K562 (cell line): ENCODE data around the gene SACS. TPM values are rescaled to one million over a fixed set of nuclear protein-coding genes. Genes with fewer than 3 reads are reported as not detected.

Experiments
- ATAC-seq: fragments of 200-7000 bp; cut with Tn5 transposase; 3 replicates; pipeline ENCODE4 v1.9.1; 2020; ENCODE audit warnings: moderate library complexity
- BruUV-seq: library from RNA; stranded (reverse); fragments of 400-500 nt; replicated peaks from 2 replicates; lab custom pipeline; 2021; lab: Mats Ljungman, UMichigan
- CTCF ChIA-PET: fragments of 300-600 bp; formaldehyde crosslinking; extraction: SDS; loops from one replicate; lab custom pipeline; 2021; ENCODE audit warnings: low intra/inter-chr PET ratio; lab: Yijun Ruan, JAX
- POLR2A ChIA-PET: fragments of 300-600, 350-650 bp; sonication (Branson Sonifier 250); formaldehyde crosslinking; extraction: SDS; loops from one replicate; lab custom pipeline; 2021; ENCODE audit warnings: antibody characterized with exemption, inconsistent platforms; lab: Yijun Ruan, JAX
- DNase-seq, 4 experiments: peaks; one replicate each; pipeline versions ENCODE4 v3.0.0 to v3.0.0-alpha.2; 2011 to 2018; ENCODE audit warnings: low spot score in 3 of 4, mixed read lengths in 3 of 4; ENCODE audit errors: extremely low read depth in 1 of 4
- FAIRE-seq: peaks from 2 replicates; lab custom pipeline; 2011; peaks lifted over from hg19 to GRCh38; lab: Jason Lieb, UNC
- H2AFZ ChIP-seq: 2 replicates; pipeline ENCODE4 v1.6.0; 2011; ENCODE audit warnings: low read depth, low read length, control low read depth, inconsistent platforms
- H3K27ac ChIP-seq: fragments of 200-600 bp; 3 replicates; pipeline ENCODE4 v1.8.0; 2011; ENCODE audit warnings: low read depth, mild to moderate bottlenecking, control low read depth, inconsistent platforms, low read length, moderate library complexity, mixed read lengths; ENCODE audit errors: extremely low read depth
- H3K27me3 ChIP-seq, 2 experiments: fragments of 300-600 bp in 1 of 2; 2 replicates in 1 of 2; 3 replicates in 1 of 2; pipeline versions ENCODE4 v1.6.0 to v1.8.0; 2011; ENCODE audit warnings: inconsistent platforms in 2 of 2, low read length in 2 of 2, mild to moderate bottlenecking in 1 of 2, mixed read lengths in 1 of 2, moderate library complexity in 1 of 2; ENCODE audit not compliant: control insufficient read depth in 2 of 2, insufficient read depth in 2 of 2
- H3K36me3 ChIP-seq: fragments of 300-600 bp; 3 replicates; pipeline ENCODE4 v1.8.0; 2011; ENCODE audit warnings: mild to moderate bottlenecking, low read length, inconsistent platforms; ENCODE audit not compliant: control insufficient read depth, insufficient read depth
- H3K4me1 ChIP-seq, 2 experiments: fragments of 200-600 bp in 1 of 2; replicated peaks in 1 of 2; 2 replicates in 1 of 2; 3 replicates in 1 of 2; pipeline versions ENCODE4 v1.5.1 to v1.8.0; 2011; ENCODE audit warnings: inconsistent platforms in 2 of 2, low read length in 2 of 2, mild to moderate bottlenecking in 1 of 2, mixed read lengths in 1 of 2, moderate library complexity in 1 of 2; ENCODE audit not compliant: control insufficient read depth in 2 of 2, insufficient read depth in 2 of 2
- H3K4me2 ChIP-seq: 2 replicates; pipeline ENCODE4 v1.6.1; 2011; ENCODE audit warnings: low read length, control low read depth, inconsistent platforms, mixed read lengths; ENCODE audit not compliant: insufficient read depth
- H3K4me3 ChIP-seq: fragments of 200-600 bp; sonication (generic), shearing (Covaris generic); 2 replicates; pipeline ENCODE4 v1.5.1; 2016; ENCODE audit warnings: control low read depth, inconsistent platforms
- H3K79me2 ChIP-seq: fragments of 200-600 bp; 3 replicates; pipeline ENCODE4 v1.8.0; 2011; ENCODE audit warnings: low read length, inconsistent platforms; ENCODE audit not compliant: control insufficient read depth, insufficient read depth
- H3K9ac ChIP-seq, 2 experiments: 2 replicates each; pipeline versions ENCODE4 v1.6.0 to v1.6.1; 2011; ENCODE audit warnings: low read depth in 2 of 2, low read length in 2 of 2, control low read depth in 1 of 2, inconsistent platforms in 1 of 2, mild to moderate bottlenecking in 1 of 2, mixed read lengths in 1 of 2; ENCODE audit not compliant: insufficient read depth in 1 of 2
- H3K9me1 ChIP-seq: one replicate; pipeline ENCODE4 v1.6.0; 2011; ENCODE audit warnings: inconsistent platforms, mild to moderate bottlenecking, low read length, moderate library complexity; ENCODE audit not compliant: control insufficient read depth, insufficient read depth
- H3K9me3 ChIP-seq: replicated peaks from 2 replicates; pipeline ENCODE4 v1.5.1; 2011; ENCODE audit warnings: low read depth, low read length, inconsistent platforms; ENCODE audit not compliant: control insufficient read depth, insufficient read depth
- H4K20me1 ChIP-seq: replicated peaks from 2 replicates; pipeline ENCODE4 v1.6.1; 2011; ENCODE audit warnings: low read length, inconsistent platforms, mixed read lengths; ENCODE audit not compliant: control insufficient read depth, insufficient read depth
- ATF7 ChIP-seq: fragments of 450-650 bp; IDR thresholded peaks from 2 replicates; pipeline ENCODE4 v1.7.1; 2014; ENCODE audit warnings: mild to moderate bottlenecking, moderate library complexity
- CCNT2 ChIP-seq: IDR thresholded peaks from 2 replicates; pipeline ENCODE4 v1.6.1; 2011; ENCODE audit warnings: borderline replicate concordance, low read depth, mild to moderate bottlenecking, moderate library complexity, mixed read lengths, low read length; ENCODE audit not compliant: insufficient read length; ENCODE audit errors: extremely low read depth
- GATAD2A ChIP-seq: fragments of 450-650 bp; IDR thresholded peaks from 2 replicates; pipeline ENCODE4 v1.6.1; 2017
- HINFP ChIP-seq: fragments of 450-650 bp; conservative IDR thresholded peaks from 2 replicates; pipeline ENCODE4 v1.6.1; 2016; ENCODE audit warnings: missing genetic modification characterization, low read depth, mild to moderate bottlenecking, control low read depth, missing compliant biosample characterization
- HNRNPLL ChIP-seq: fragments of 200-400 bp; formaldehyde crosslinking; IDR thresholded peaks from 2 replicates; pipeline ENCODE4 v1.6.1; 2017; ENCODE audit warnings: low read length, low read depth, mild to moderate bottlenecking; ENCODE audit not compliant: poor library complexity, severe bottlenecking
- NRF1 ChIP-seq, 2 experiments: fragments of 450-650 bp; IDR thresholded peaks in 1 of 2; conservative IDR thresholded peaks in 1 of 2; 2 replicates each; pipeline ENCODE4 v1.6.1; 2014; ENCODE audit warnings: mild to moderate bottlenecking in 2 of 2
- RFX5 ChIP-seq: IDR thresholded peaks from 2 replicates; pipeline ENCODE4 v1.6.1; 2011; ENCODE audit warnings: low read depth, mild to moderate bottlenecking, improper control_type of control experiment, low read length
- ZKSCAN3 ChIP-seq: fragments of 250-450 bp; sonication (Bioruptor Pico); IDR thresholded peaks from 2 replicates; pipeline ENCODE4 v1.4.0; 2020
- ZSCAN32 ChIP-seq: fragments of 450-650 bp; formaldehyde crosslinking; IDR thresholded peaks from 2 replicates; pipeline ENCODE4 v1.4.0; 2020; ENCODE audit warnings: mild to moderate bottlenecking, moderate library complexity
- WGBS: fragments of 100-300 bp; shearing (Covaris generic); methylation state at CpG from one replicate; pipeline ENCODE4 v1.1.6; 2016; ENCODE audit warnings: low coverage, mixed read lengths; ENCODE audit not compliant: insufficient coverage; ENCODE audit errors: missing lambda C conversion rate; 5-methylcytosine and 5-hydroxymethylcytosine counted together
- in situ Hi-C: fragments of 300-500 bp; cut with MboI; formaldehyde crosslinking; loops from 4 replicates; pipeline ENCODE4 v1.15.0; 2018; ENCODE audit warnings: inconsistent platforms, mixed read lengths
- intact Hi-C: fragments of 100-400 bp; cut with micrococcal nuclease; formaldehyde crosslinking; loops from 2 replicates; pipeline ENCODE4 v1.14.2; 2022
- polyA plus RNA-seq, 8 experiments: library from polyadenylated mRNA; depleted of rRNA in 4 of 8; stranded (reverse) in 5 of 8; unstranded in 3 of 8; fragments of >200 nt; fragmentation: Nextera tagmentation in 2 of 8; fragmentation: Illumina TruSeq in 1 of 8; extraction: Ambion mirVana in 2 of 8; extraction: Trizol in 1 of 8; gene quantifications; 2 replicates each; pipeline versions ENCODE4 v1.2.1 to v1.2.3, GENCODE V29; 2011 to 2014; ENCODE audit warnings: inconsistent platforms in 1 of 8, missing spikeins in 1 of 8
- total RNA-seq, 7 experiments: library from RNA; depleted of rRNA in 6 of 7; stranded (reverse); fragments of >200 nt in 6 of 7; fragmentation: Illumina TruSeq in 2 of 7; extraction: Trizol in 2 of 7; gene quantifications; 2 replicates each; pipeline versions ENCODE4 v1.2.1 to v1.2.3, GENCODE V29; 2011 to 2021; ENCODE audit warnings: low replicate concordance in 1 of 7
- TF ChIP-seq, protein P1 (sequence below), 2 experiments: IDR thresholded peaks; 2 replicates each; pipeline ENCODE4 v1.6.1; 2011; ENCODE audit warnings: borderline replicate concordance in 1 of 2, control low read depth in 1 of 2, low read depth in 1 of 2, low read length in 1 of 2, mild to moderate bottlenecking in 1 of 2, mixed read lengths in 1 of 2, moderate library complexity in 1 of 2; ENCODE audit not compliant: insufficient read depth in 1 of 2, insufficient read length in 1 of 2, poor library complexity in 1 of 2, severe bottlenecking in 1 of 2; ENCODE audit errors: extremely low read depth in 1 of 2

Gene SACS
- total and polyA plus RNA-seq, 9 of the 15 experiments (the other 6 are each of a cell fraction or from before 2014, with no cell fraction given), result 4.7 to 28.2 (median 18.9) TPM

- TF ChIP-seq, protein P1, sequence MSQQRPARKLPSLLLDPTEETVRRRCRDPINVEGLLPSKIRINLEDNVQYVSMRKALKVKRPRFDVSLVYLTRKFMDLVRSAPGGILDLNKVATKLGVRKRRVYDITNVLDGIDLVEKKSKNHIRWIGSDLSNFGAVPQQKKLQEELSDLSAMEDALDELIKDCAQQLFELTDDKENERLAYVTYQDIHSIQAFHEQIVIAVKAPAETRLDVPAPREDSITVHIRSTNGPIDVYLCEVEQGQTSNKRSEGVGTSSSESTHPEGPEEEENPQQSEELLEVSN (IDR thresholded peaks at IDR 0.05; ENCODE audit: borderline replicate concordance in 1 of 2, extremely low read depth in 1 of 2, insufficient read depth in 1 of 2, insufficient read length in 1 of 2, low read depth in 1 of 2, low read length in 1 of 2, poor library complexity in 1 of 2, severe bottlenecking in 1 of 2), result peak in 1 of 2 experiments; percentile 75
- TF ChIP-seq HNRNPLL (peak; percentile 34), NRF1 (conservative IDR thresholded peaks at IDR 0.05 in 1 of 2, IDR thresholded peaks at IDR 0.05 in 1 of 2) (peak; percentile 79 to 81)
Observed at GRCh38 chr13:23466144-23467002, 32.9 kb upstream of the SACS start (continued).

DNA sequence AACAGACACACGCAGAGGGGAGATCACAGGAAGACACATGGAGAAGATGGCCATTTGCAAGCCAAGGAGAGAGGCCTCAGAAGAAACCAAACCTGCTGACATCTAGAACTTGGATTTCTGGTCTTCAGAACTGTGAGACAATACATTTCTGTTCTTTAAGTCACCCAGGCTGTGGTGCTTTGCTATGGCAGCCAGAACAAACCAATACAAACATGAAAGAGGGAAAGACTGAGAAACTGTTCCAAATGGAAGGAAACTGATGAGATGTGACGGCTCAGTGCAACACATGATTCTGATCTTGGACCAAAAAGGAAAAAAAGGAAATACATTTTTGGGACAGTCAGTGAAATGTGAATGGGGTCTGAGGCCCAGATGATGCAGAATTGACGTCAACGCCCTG, 30.2 kb upstream of the SACS start:
- Histone ChIP-seq H3K27me3 (peaks cover 0 to 11% of the 10 kb centered on the region in 2 experiments; a peak in 2 of 5 replicates), H3K79me2 (no peaks in the 10 kb centered on the region), H3K4me1 (peaks cover 0 to 8% of the 10 kb centered on the region in 2 experiments; a peak in 2 of 5 replicates), H3K9me3 (no peaks in the 10 kb centered on the region), H4K20me1 (no peaks in the 10 kb centered on the region), H3K27ac (no peak overlapping the region), H3K9me1 (no peaks in the 10 kb centered on the region), H3K36me3 (no peaks in the 10 kb centered on the region), H3K4me2 (no peak overlapping the region), H3K9ac (no peak overlapping the region), H3K4me3 (no peak overlapping the region), H2AFZ (no peak overlapping the region)
- FAIRE-seq, result no peak
- no peak for ATAC-seq
- in situ Hi-C loops, result loop anchor here (10.0 kb wide), 1 partner anchor 431 kb away; the partner anchor contains the start of gene C1QTNF9B
- no peak for DNase-seq
- WGBS, result 0% methylated on average over 4 of the region's 4 CpGs
- POLR2A ChIA-PET, result no interaction called here
- no TSS peak for BruUV-seq
- intact Hi-C loops, result loop anchor here (10.0 kb wide), 2 partner anchors 251 to 431 kb away; partner anchors contain the start of gene C1QTNF9B
- CTCF ChIA-PET, result no interaction called here
- TF ChIP-seq RFX5 (no peak), GATAD2A (no peak), ATF7 (no peak), ZSCAN32 (CRISPR knock-in tag) (no peak), CCNT2 (no peak), HINFP (no peak), ZKSCAN3 (CRISPR knock-in tag) (no peak)
